K562 treated with DMSO at 1 percent for 4 hours (cell line): ENCODE data around the gene MAOB. TPM values are rescaled to one million over a fixed set of nuclear protein-coding genes. Genes with fewer than 3 reads are reported as not detected.

Experiments
- total RNA-seq: library from RNA; unstranded; fragments of 300-600 nt; gene quantifications from 2 replicates; pipeline ENCODE4 v1.2.3, GENCODE V29; 2022; ENCODE audit not compliant: insufficient read depth

The MAOB gene
- not detected in 2 replicates for total RNA-seq

DNA sequence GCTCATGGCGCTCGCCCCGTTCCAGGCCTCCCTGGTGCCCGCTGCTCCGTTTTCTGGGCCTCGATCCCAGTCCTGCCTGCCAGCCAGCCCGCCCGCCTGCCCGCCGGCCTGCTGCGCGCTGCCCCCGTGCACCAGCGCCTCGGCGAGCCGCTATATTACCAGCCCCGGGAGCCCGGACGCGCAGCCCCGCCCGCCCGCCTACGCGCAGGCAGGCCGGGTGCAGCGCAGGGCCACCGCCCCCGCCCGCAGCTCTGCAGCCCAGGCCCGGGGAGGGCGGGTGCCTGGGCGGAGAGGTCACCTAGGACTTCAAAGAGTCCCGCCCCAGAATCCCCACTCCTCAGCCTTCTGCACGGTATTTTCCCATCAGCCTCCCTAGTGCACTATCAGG lies at the start of gene MAOB:
MAOB (minus strand) TSS at position 157 of the 388 bp plus-strand sequence; CDS start at position 6, 151 bp downstream.

Other genes with a start within 250 kb of the MAOB start
- gene MAOA, start 226.2 kb downstream of the MAOB start, total RNA-seq, result 3.1 and 3.4 TPM in 2 replicates
- not detected in 2 replicates for gene NDP, start 90.9 kb upstream of the MAOB start, total RNA-seq